Thymus (tissue), 14 donors: ENCODE results near the gene CLEC10A. TPM values are rescaled to one million over a fixed set of nuclear protein-coding genes. Genes with fewer than 3 reads are reported as not detected.
"Not testable (repeated sequence)": the region's sequence is repeated elsewhere in the genome, so short reads cannot be mapped to it uniquely, and the experiment has no call there.

Experiments
- DNase-seq, 9 donors: peaks; one replicate each; pipeline ENCODE4 v3.0.0-alpha.2; 2013; ENCODE audit warnings: low spot score in 9 of 9, low read depth in 6 of 9, missing footprints in 1 of 9
- H3K27ac ChIP-seq, 2 donors: one replicate each; pipeline ENCODE4 v1.5.1; 2013; ENCODE audit warnings: control low read depth in 1 of 2, low read depth in 1 of 2, low read length in 1 of 2, mild to moderate bottlenecking in 1 of 2, moderate library complexity in 1 of 2
- H3K27me3 ChIP-seq, 2 donors: one replicate each; pipeline ENCODE4 v1.5.1; 2013; ENCODE audit warnings: low read length in 1 of 2; ENCODE audit not compliant: control insufficient read depth in 2 of 2, insufficient read depth in 1 of 2
- H3K36me3 ChIP-seq, 2 donors: one replicate each; pipeline ENCODE4 v1.5.1; 2013; ENCODE audit warnings: low read length in 1 of 2, mild to moderate bottlenecking in 1 of 2, moderate library complexity in 1 of 2; ENCODE audit not compliant: control insufficient read depth in 2 of 2, insufficient read depth in 2 of 2
- H3K4me1 ChIP-seq, 2 donors: one replicate each; pipeline ENCODE4 v1.5.1; 2013; ENCODE audit warnings: low read length in 2 of 2; ENCODE audit not compliant: control insufficient read depth in 2 of 2, insufficient read depth in 2 of 2
- H3K4me3 ChIP-seq, 2 donors: one replicate each; pipeline ENCODE4 v1.5.1; 2013; ENCODE audit warnings: low read length in 2 of 2, control low read depth in 1 of 2, mild to moderate bottlenecking in 1 of 2
- H3K9me3 ChIP-seq, 2 donors: one replicate each; pipeline ENCODE4 v1.5.1; 2013; ENCODE audit warnings: low read length in 1 of 2, mild to moderate bottlenecking in 1 of 2; ENCODE audit not compliant: control insufficient read depth in 2 of 2, insufficient read depth in 1 of 2
- WGBS: extraction: QIAGEN DNeasy Blood & Tissue Kit; methylation state at CpG from one replicate; pipeline ENCODE4 v1.1.7; 2013; 5-methylcytosine and 5-hydroxymethylcytosine counted together
- long read RNA-seq, 10 donors: transcript quantifications; one replicate each; lab custom pipeline, GENCODE V29; 2026
- polyA plus RNA-seq: library from polyadenylated mRNA; stranded (reverse); fragments of 200-250 nt; gene quantifications from one replicate; pipeline ENCODE4 v1.2.3, GENCODE V29; 2013
- total RNA-seq: library from RNA; stranded (reverse); fragments of 120-200 nt; gene quantifications from one replicate; pipeline ENCODE4 v1.2.4, GENCODE V29; 2013
- donor health status: healthy.

Gene CLEC10A, protein sequence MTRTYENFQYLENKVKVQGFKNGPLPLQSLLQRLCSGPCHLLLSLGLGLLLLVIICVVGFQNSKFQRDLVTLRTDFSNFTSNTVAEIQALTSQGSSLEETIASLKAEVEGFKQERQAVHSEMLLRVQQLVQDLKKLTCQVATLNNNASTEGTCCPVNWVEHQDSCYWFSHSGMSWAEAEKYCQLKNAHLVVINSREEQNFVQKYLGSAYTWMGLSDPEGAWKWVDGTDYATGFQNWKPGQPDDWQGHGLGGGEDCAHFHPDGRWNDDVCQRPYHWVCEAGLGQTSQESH
- total RNA-seq (8.6 TPM), polyA plus RNA-seq (11.2 TPM)
- long read RNA-seq, donor 1, result 0 reads
- long read RNA-seq, donor 2, result 0 reads
- long read RNA-seq, donor 3, partial matches to known transcripts, result 0 of 6 reads
- long read RNA-seq, donor 3, other reads (novel, unspliced or antisense), result 0 of 6 reads
- long read RNA-seq, donor 4, partial matches to known transcripts, result 0 of 2 reads
- long read RNA-seq, donor 4, other reads (novel, unspliced or antisense), result 0 of 2 reads
- long read RNA-seq, donor 5, partial matches to known transcripts, result 0 of 7 reads
- long read RNA-seq, donor 5, other reads (novel, unspliced or antisense), result 0 of 7 reads
- long read RNA-seq, donor 6, partial matches to known transcripts, result 0 of 3 reads
- long read RNA-seq, donor 6, other reads (novel, unspliced or antisense), result 0 of 3 reads
- long read RNA-seq, donor 7, partial matches to known transcripts, result 0 of 4 reads
- long read RNA-seq, donor 7, other reads (novel, unspliced or antisense), result 0 of 4 reads
- long read RNA-seq, donor 8, result 0 reads
- long read RNA-seq, donor 9, result 0 reads
- long read RNA-seq, donor 10, result 0 reads

DNA sequence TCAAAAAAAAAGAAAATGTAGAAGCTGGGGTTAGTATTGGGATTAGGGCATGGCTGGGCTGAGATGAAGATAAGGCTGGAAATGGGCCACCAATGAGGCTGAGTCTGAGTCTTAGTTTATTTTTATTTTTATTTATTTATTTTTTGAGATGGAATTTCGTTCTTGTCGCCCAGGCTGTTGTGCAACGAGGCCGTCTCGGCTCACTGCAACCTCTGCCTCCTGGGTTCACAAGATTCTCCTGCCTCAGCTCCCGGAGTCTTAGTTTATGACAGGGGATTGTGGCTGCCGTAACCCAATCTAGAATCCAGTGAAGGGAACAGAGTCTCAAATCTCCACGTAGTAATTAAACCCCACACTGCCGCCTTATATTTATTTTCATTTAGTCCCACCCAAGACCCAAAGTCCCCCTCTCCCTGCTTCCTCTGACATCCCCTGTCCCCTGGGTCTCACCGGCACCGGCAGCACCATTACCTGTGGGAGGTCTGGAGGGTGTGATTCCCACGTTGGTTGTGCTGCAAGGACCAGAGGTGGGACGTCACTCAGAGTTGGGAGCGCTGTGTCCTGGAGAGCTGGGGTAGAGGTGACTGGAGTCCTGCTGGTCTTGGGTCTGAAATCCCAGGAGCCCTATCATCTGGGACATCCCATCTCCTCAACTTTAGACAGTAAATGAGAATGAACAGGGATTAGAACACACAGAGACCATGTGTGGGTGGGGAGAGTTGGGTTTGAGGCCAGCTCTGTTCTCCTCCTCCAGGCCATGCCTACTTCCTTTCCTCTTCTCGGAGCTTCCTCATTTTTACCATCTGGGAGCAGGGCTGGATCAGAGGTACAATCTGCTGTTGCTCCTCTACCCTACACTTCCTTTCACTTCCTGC lies at the start of gene CLEC10A:
Gene CLEC10A (minus strand): TSS at position 671 of the 875 bp plus-strand sequence. CDS start 1,439 bp downstream, outside the sequence.
- Histone ChIP-seq H3K27ac (no peak within 1 kb of the TSS), H3K4me3 (no peak within 1 kb of the TSS), H3K36me3 (no peaks in the 10 kb centered on the region), H3K9me3 (no peaks in the 10 kb centered on the region), H3K4me1 (no peaks in the 10 kb centered on the region), H3K27me3 (peaks cover 0 to 8% of the 10 kb centered on the region in 2 donors)
- DNase-seq, result no peak
- 84% methylated on average over 15 of the region's 15 CpGs for WGBS

DNA sequence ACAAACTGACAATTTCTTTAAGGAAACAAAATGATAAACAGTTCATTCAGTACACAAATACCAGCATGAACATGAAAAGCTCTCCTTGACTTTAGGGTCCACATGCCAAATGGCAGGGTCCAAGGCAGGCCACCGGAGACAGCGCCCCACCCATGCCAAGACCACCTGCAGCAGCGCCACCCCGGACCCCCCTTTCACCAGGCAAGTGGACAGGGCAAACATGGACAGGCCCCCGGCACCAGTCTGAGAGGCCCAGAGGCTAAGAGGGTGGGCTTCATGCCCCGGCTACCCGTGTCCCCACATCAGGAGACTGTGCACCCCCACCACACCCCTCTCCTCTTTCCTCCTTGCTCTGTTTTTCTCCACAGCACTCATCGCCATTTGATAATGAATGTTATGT lies 49.3 kb upstream of the CLEC10A start:
- H3K27ac ChIP-seq, result no peak overlapping the region
- no peak for DNase-seq
- H3K36me3 ChIP-seq, result no peaks in the 10 kb centered on the region
- H3K27me3 ChIP-seq, result peaks cover 0 to 48% of the 10 kb centered on the region in 2 donors
- no peak overlapping the region for H3K4me3 ChIP-seq
- H3K4me1 ChIP-seq, result peaks cover 0 to 21% of the 10 kb centered on the region in 2 donors
- H3K9me3 ChIP-seq, result no peaks in the 10 kb centered on the region
- 94% methylated on average over 8 of the region's 8 CpGs for WGBS

DNA sequence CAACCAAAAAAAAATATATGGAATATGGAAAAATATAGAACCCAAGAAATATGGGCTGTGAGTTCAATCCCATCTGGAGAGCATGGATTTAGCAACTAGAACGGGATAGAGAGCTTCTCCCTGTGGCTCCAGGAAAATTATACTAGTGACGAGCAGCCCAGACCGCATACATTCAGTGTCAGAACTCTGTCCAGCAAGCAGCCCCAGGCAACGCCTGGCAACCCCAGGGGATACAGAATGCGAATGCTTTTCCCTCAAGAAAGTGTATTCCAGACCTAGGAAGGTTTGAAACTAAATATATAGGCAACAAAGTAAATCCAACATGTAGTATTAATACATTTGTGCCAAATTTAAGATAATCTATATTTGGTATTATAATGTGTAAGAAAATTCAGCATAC lies 48.1 kb upstream of the CLEC10A start:
- peaks cover 0 to 37% of the 10 kb centered on the region in 2 donors for H3K27me3 ChIP-seq
- no peak for DNase-seq
- 97% methylated on average over 5 of the region's 5 CpGs for WGBS

DNA sequence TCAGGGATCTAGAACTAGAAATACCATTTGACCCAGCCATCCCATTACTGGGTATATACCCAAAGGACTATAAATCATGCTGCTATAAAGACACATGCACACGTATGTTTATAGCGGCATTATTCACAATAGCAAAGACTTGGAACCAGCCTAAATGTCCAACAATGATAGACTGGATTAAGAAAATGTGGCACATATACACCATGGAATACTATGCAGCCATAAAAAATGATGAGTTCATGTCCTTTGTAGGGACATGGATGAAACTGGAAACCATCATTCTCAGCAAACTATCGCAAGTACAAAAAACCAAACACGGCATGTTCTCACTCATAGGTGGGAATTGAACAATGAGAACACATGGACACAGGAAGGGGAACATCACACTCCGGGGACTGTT lies 47.5 kb upstream of the CLEC10A start:
- 91% methylated on average over 5 of the region's 5 CpGs for WGBS
- H3K4me1 ChIP-seq, H3K36me3 ChIP-seq, H3K27ac ChIP-seq, DNase-seq, H3K4me3 ChIP-seq, H3K9me3 ChIP-seq: not testable (repeated sequence)
- H3K27me3 ChIP-seq, result peaks cover 0 to 34% of the 10 kb centered on the region in 2 donors

More for the DNA sequence above, 48.1 kb upstream of the CLEC10A start:
- no peaks in the 10 kb centered on the region for H3K9me3 ChIP-seq
- H3K4me1 ChIP-seq, result peaks cover 0 to 16% of the 10 kb centered on the region in 2 donors
- H3K36me3 ChIP-seq, result no peaks in the 10 kb centered on the region
- no peak overlapping the region for H3K27ac ChIP-seq
- no peak overlapping the region for H3K4me3 ChIP-seq

DNA sequence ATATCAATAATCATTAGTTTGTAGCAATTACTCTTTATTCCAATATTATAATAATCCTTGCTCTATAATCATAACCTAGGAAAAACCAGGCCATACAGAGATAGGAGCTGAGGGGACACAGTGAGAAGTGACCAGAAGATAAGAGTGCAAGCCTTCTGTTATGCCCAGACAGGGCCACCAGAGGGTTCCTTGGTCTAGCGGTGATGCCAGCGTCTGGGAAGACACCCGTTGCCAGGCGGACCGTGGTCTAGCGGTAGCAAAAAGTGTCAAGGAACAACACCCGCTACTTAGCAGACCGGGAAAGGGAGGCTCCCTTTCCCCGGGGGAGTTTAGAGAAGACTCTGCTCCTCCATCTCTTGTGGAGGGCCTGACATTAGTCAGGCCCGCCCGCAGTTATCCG lies 46.3 kb upstream of the CLEC10A start:
- H3K4me1 ChIP-seq, H3K36me3 ChIP-seq, DNase-seq, H3K9me3 ChIP-seq, H3K4me3 ChIP-seq, H3K27ac ChIP-seq: not testable (repeated sequence)
- WGBS, result 92% methylated on average over 12 of the region's 12 CpGs
- H3K27me3 ChIP-seq, result peaks cover 0 to 26% of the 10 kb centered on the region in 2 donors

DNA sequence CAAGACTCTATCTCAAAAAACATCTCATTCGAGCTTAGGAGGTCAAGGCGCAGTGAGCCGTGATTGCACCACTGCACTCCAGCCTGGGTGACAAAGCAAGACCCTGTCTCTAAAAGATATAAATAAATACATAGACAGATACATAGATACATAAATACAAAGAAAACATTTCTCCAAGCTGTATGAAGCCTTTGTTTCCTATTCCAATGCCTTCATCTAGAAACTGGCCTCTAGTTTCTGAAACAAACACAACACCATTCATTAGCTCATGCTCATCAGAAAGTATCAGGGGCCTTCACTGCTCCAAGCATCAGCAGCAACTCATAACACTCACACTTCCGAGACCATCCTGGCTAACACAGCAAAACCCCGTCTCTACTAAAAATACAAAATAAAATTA lies 44.9 kb upstream of the CLEC10A start:
- whole genome bisulfite sequencing, result 98% methylated on average over 5 of the region's 5 CpGs
- no peaks in the 10 kb centered on the region for H3K36me3 ChIP-seq
- H3K9me3 ChIP-seq, result no peaks in the 10 kb centered on the region
- H3K4me1 ChIP-seq, result no peaks in the 10 kb centered on the region
- no peak for DNase-seq
- peaks cover 0 to 20% of the 10 kb centered on the region in 2 donors for H3K27me3 ChIP-seq
- H3K27ac ChIP-seq, result no peak overlapping the region
- H3K4me3 ChIP-seq, result no peak overlapping the region

DNA sequence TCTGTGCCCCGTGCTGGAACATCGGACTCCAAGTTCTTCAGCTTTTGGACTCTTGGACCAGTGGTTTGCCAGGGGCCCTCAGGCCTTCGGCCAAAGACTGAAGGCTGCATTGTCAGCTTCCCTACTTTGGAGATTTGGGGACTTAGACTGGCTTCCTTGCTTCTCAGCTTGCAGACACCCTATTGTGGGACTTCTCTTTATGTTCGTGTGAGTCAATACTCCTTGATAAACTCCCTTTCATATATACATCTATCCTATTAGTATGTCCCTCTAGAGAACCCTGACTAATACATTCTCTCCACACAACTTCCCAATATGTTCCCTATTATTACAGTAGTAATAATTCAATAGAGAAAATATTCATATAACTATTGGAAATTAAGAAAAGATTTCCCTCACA lies 43.8 kb upstream of the CLEC10A start:
- Histone ChIP-seq H3K27ac (no peak overlapping the region), H3K27me3 (peaks cover 0 to 15% of the 10 kb centered on the region in 2 donors), H3K36me3 (no peaks in the 10 kb centered on the region), H3K9me3 (no peaks in the 10 kb centered on the region), H3K4me3 (no peak overlapping the region), H3K4me1 (no peaks in the 10 kb centered on the region)
- DNase-seq, result no peak
- WGBS, result 97% methylated on average over 4 of the region's 4 CpGs

DNA sequence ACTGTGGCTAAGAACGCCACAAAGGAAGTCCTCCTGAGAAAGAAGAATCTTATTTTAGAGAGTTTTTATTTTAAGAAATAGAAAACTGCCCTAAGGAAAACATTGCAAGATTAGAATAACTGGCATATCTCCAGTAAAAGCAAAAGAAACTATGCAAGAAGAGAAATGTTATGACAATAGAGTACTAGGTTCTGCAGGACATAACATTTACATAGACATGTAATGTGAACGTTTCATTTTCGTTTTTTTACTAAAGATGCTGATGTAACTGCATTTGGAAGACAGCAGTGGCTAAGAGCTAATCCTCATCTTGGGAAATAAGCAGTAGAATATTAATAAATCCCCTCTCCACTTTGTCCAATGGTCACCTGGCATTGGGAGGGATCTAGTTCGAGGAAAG lies 42.3 kb upstream of the CLEC10A start:
- H3K9me3 ChIP-seq, result no peaks in the 10 kb centered on the region
- H3K4me1 ChIP-seq, result no peaks in the 10 kb centered on the region
- no peak overlapping the region for H3K27ac ChIP-seq
- H3K36me3 ChIP-seq, result no peaks in the 10 kb centered on the region
- peaks cover 0 to 15% of the 10 kb centered on the region in 2 donors for H3K27me3 ChIP-seq
- H3K4me3 ChIP-seq, result no peak overlapping the region
- 57% methylated on average over 4 of the region's 4 CpGs for WGBS
- no peak for DNase-seq
